Liver (tissue), 9 donors: ENCODE results near the gene NUS1. TPM values are rescaled to one million over a fixed set of nuclear protein-coding genes. Genes with fewer than 3 reads are reported as not detected.

Experiments
- DNase-seq: peaks from one replicate; pipeline ENCODE4 v3.0.0-alpha.2; 2017; ENCODE audit warnings: low spot score
- H3K27ac ChIP-seq, 2 donors: one replicate each; pipeline ENCODE4 v1.7.0; 2013; ENCODE audit warnings: inconsistent platforms in 2 of 2, low read length in 2 of 2, control low read depth in 1 of 2, low read depth in 1 of 2, mild to moderate bottlenecking in 1 of 2
- H3K27me3 ChIP-seq, 4 donors: one replicate each; pipeline versions ENCODE4 v1.6.1 to v1.7.0; 2013; ENCODE audit warnings: low read length in 3 of 4, inconsistent platforms in 1 of 4, mild to moderate bottlenecking in 1 of 4, moderate library complexity in 1 of 4; ENCODE audit not compliant: control insufficient read depth in 4 of 4, insufficient read depth in 4 of 4
- H3K36me3 ChIP-seq, 4 donors: one replicate each; pipeline versions ENCODE4 v1.6.1 to v1.7.0; 2013; ENCODE audit warnings: low read length in 3 of 4, mild to moderate bottlenecking in 3 of 4, low read depth in 1 of 4, moderate library complexity in 1 of 4; ENCODE audit not compliant: control insufficient read depth in 4 of 4, insufficient read depth in 3 of 4
- H3K4me1 ChIP-seq, 4 donors: one replicate each; pipeline versions ENCODE4 v1.6.1 to v1.7.0; 2013; ENCODE audit warnings: low read length in 3 of 4, mild to moderate bottlenecking in 3 of 4, moderate library complexity in 1 of 4; ENCODE audit not compliant: control insufficient read depth in 4 of 4, insufficient read depth in 4 of 4
- H3K4me3 ChIP-seq, 3 donors: one replicate each; pipeline versions ENCODE4 v1.6.1 to v1.7.0; 2013; ENCODE audit warnings: low read length in 3 of 3, control low read depth in 1 of 3, low read depth in 1 of 3, mild to moderate bottlenecking in 1 of 3
- H3K9ac ChIP-seq, 2 donors: one replicate each; pipeline ENCODE4 v1.7.0; 2013; ENCODE audit warnings: low read length in 2 of 2, mild to moderate bottlenecking in 2 of 2, moderate library complexity in 2 of 2, control low read depth in 1 of 2, low read depth in 1 of 2
- H3K9me3 ChIP-seq, 4 donors: one replicate each; pipeline versions ENCODE4 v1.6.1 to v1.7.0; 2013; ENCODE audit warnings: low read length in 3 of 4; ENCODE audit not compliant: control insufficient read depth in 4 of 4
- EGR1 ChIP-seq, 2 donors: IDR thresholded peaks; 2 replicates each; pipeline ENCODE4 v1.6.1; 2016 to 2018; ENCODE audit warnings: antibody characterized with exemption in 2 of 2, low read depth in 2 of 2
- FOXA1 ChIP-seq: IDR thresholded peaks from 2 replicates; pipeline ENCODE4 v1.6.1; 2016; ENCODE audit warnings: antibody characterized with exemption
- FOXA2 ChIP-seq: IDR thresholded peaks from 2 replicates; pipeline ENCODE4 v1.6.1; 2016; ENCODE audit warnings: antibody characterized with exemption
- GABPA ChIP-seq, 2 donors: IDR thresholded peaks in 1 of 2; conservative IDR thresholded peaks in 1 of 2; 2 replicates each; pipeline ENCODE4 v1.6.1; 2016; ENCODE audit warnings: antibody characterized with exemption in 2 of 2, mild to moderate bottlenecking in 1 of 2, moderate library complexity in 1 of 2
- HNF4G ChIP-seq: IDR thresholded peaks from 2 replicates; pipeline ENCODE4 v1.6.1; 2016; ENCODE audit warnings: antibody characterized with exemption
- NR2F2 ChIP-seq: IDR thresholded peaks from 2 replicates; pipeline ENCODE4 v1.6.1; 2016; ENCODE audit warnings: antibody characterized with exemption
- RAD21 ChIP-seq, 2 donors: IDR thresholded peaks; 2 replicates each; pipeline ENCODE4 v1.6.1; 2016; ENCODE audit warnings: antibody characterized with exemption in 2 of 2, mild to moderate bottlenecking in 2 of 2
- RXRA ChIP-seq, 2 donors: IDR thresholded peaks; 2 replicates each; pipeline ENCODE4 v1.6.1; 2017 to 2018; ENCODE audit warnings: antibody characterized with exemption in 2 of 2, mild to moderate bottlenecking in 1 of 2
- SP1 ChIP-seq: IDR thresholded peaks from 2 replicates; pipeline ENCODE4 v1.6.1; 2018; ENCODE audit warnings: antibody characterized with exemption, mild to moderate bottlenecking
- TAF1 ChIP-seq: conservative IDR thresholded peaks from 2 replicates; pipeline ENCODE4 v1.6.1; 2016; ENCODE audit warnings: antibody characterized with exemption, mild to moderate bottlenecking
- YY1 ChIP-seq: IDR thresholded peaks from 2 replicates; pipeline ENCODE4 v1.6.1; 2016; ENCODE audit warnings: antibody characterized with exemption, mild to moderate bottlenecking
- WGBS: extraction: QIAGEN DNeasy Blood & Tissue Kit; methylation state at CpG from one replicate; pipeline ENCODE4 v1.1.7; 2013; 5-methylcytosine and 5-hydroxymethylcytosine counted together
- polyA plus RNA-seq, 2 donors: library from polyadenylated mRNA; stranded (reverse) in 1 of 2; unstranded in 1 of 2; fragments of 200-250 nt in 1 of 2; fragments of >200 nt in 1 of 2; fragmentation: Nextera tagmentation in 1 of 2; extraction: Ambion mirVana in 1 of 2; gene quantifications; one replicate each; pipeline versions ENCODE4 v1.2.1 to v1.2.3, GENCODE V29; 2013 to 2015
- total RNA-seq, 2 donors: library from RNA; depleted of rRNA; stranded (reverse); fragments of >200 nt; gene quantifications; one replicate each; pipeline ENCODE4 v1.2.3, GENCODE V29; 2014
- TF ChIP-seq, protein P1 (sequence below): IDR thresholded peaks from 2 replicates; pipeline ENCODE4 v1.6.1; 2016; ENCODE audit warnings: antibody characterized with exemption
- TF ChIP-seq, protein P2 (sequence below): IDR thresholded peaks from 2 replicates; pipeline ENCODE4 v1.6.1; 2016; ENCODE audit warnings: antibody characterized with exemption
- TF ChIP-seq, protein P3 (sequence below): IDR thresholded peaks from 2 replicates; pipeline ENCODE4 v1.6.1; 2016; ENCODE audit warnings: antibody characterized with exemption, mild to moderate bottlenecking
- donor health status: healthy.
- donor health status: healthy.
- donor health status: healthy.
- donor health status: healthy.
- donor health status: healthy.

The NUS1 gene
- total and polyA plus RNA-seq, 4 donors = 10.0 to 26.4 (median 19.0) TPM

DNA sequence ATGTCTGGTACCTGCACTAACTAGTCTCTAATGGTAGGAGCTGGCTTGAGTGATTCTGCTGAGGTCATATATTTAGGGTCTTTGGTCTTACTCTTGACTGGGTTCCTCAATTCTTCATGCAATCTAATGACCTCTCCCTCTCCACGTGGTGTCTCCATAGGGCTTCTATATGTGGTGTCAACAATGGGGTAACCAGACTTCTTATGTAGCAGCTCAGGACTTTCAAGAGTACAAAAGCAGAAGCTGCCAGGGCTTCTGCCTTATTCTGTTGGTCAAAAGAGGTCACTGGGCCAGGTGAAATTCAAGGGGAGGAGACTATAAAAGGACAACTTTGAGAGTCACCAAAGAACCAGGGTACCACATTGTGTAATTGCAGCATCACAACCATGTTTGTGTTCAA lies 54.3 kb downstream of the NUS1 start (continued):
- TF ChIP-seq, protein P1, sequence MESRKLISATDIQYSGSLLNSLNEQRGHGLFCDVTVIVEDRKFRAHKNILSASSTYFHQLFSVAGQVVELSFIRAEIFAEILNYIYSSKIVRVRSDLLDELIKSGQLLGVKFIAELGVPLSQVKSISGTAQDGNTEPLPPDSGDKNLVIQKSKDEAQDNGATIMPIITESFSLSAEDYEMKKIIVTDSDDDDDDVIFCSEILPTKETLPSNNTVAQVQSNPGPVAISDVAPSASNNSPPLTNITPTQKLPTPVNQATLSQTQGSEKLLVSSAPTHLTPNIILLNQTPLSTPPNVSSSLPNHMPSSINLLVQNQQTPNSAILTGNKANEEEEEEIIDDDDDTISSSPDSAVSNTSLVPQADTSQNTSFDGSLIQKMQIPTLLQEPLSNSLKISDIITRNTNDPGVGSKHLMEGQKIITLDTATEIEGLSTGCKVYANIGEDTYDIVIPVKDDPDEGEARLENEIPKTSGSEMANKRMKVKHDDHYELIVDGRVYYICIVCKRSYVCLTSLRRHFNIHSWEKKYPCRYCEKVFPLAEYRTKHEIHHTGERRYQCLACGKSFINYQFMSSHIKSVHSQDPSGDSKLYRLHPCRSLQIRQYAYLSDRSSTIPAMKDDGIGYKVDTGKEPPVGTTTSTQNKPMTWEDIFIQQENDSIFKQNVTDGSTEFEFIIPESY = no peak
- no peak for TF ChIP-seq HNF4G
- TF ChIP-seq, protein P2, sequence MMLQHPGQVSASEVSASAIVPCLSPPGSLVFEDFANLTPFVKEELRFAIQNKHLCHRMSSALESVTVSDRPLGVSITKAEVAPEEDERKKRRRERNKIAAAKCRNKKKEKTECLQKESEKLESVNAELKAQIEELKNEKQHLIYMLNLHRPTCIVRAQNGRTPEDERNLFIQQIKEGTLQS = no peak
- TF ChIP-seq NR2F2 = no peak
- no peak for TF ChIP-seq RXRA (IDR thresholded peaks at IDR 0.05)
- no peak for TF ChIP-seq EGR1 (IDR thresholded peaks at IDR 0.05; ENCODE audit: low read depth in 2 of 2)
- TF ChIP-seq YY1 = no peak

DNA sequence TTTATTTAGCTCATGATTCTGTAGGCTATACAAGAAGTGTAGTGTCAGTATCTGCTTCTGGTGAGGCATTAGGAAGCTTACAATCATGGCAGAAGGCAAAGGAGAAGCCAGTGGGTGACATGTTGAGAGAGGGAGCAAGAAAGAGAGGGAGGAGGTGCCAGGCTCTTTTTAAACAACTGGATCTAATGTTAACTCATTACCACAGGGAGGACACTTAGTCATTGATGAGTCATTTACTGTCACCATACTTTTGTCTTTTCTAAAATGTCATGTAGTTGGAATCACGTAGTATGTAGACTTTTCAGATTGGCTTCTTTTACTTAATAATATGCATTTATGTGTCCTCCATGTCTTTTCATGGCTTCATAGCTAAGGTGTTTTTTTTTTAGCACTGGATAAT lies 58.1 kb downstream of the NUS1 start:
- Histone ChIP-seq H3K4me1 (no peaks in the 10 kb centered on the region), H3K4me3 (no peak overlapping the region), H3K9me3 (no peaks in the 10 kb centered on the region), H3K36me3 (no peaks in the 10 kb centered on the region), H3K27me3 (no peaks in the 10 kb centered on the region), H3K9ac (no peak overlapping the region), H3K27ac (no peak overlapping the region)
- no peak for DNase-seq
- no peak for TF ChIP-seq RXRA (IDR thresholded peaks at IDR 0.05)
- TF ChIP-seq EGR1 (IDR thresholded peaks at IDR 0.05; ENCODE audit: low read depth in 2 of 2) = no peak
- no peak for TF ChIP-seq GABPA (IDR thresholded peaks at IDR 0.05 in 1 of 2, conservative IDR thresholded peaks at IDR 0.05 in 1 of 2)
- TF ChIP-seq, protein P2 = no peak
- no peak for TF ChIP-seq NR2F2
- TF ChIP-seq FOXA1 = no peak
- TF ChIP-seq, protein P3, sequence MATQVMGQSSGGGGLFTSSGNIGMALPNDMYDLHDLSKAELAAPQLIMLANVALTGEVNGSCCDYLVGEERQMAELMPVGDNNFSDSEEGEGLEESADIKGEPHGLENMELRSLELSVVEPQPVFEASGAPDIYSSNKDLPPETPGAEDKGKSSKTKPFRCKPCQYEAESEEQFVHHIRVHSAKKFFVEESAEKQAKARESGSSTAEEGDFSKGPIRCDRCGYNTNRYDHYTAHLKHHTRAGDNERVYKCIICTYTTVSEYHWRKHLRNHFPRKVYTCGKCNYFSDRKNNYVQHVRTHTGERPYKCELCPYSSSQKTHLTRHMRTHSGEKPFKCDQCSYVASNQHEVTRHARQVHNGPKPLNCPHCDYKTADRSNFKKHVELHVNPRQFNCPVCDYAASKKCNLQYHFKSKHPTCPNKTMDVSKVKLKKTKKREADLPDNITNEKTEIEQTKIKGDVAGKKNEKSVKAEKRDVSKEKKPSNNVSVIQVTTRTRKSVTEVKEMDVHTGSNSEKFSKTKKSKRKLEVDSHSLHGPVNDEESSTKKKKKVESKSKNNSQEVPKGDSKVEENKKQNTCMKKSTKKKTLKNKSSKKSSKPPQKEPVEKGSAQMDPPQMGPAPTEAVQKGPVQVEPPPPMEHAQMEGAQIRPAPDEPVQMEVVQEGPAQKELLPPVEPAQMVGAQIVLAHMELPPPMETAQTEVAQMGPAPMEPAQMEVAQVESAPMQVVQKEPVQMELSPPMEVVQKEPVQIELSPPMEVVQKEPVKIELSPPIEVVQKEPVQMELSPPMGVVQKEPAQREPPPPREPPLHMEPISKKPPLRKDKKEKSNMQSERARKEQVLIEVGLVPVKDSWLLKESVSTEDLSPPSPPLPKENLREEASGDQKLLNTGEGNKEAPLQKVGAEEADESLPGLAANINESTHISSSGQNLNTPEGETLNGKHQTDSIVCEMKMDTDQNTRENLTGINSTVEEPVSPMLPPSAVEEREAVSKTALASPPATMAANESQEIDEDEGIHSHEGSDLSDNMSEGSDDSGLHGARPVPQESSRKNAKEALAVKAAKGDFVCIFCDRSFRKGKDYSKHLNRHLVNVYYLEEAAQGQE = no peak
- TF ChIP-seq SP1 = no peak
- no peak for TF ChIP-seq HNF4G
- TF ChIP-seq, protein P1 = no peak
- TF ChIP-seq YY1 = no peak
- WGBS = 88% methylated on average over 1 of the region's 1 CpG

DNA sequence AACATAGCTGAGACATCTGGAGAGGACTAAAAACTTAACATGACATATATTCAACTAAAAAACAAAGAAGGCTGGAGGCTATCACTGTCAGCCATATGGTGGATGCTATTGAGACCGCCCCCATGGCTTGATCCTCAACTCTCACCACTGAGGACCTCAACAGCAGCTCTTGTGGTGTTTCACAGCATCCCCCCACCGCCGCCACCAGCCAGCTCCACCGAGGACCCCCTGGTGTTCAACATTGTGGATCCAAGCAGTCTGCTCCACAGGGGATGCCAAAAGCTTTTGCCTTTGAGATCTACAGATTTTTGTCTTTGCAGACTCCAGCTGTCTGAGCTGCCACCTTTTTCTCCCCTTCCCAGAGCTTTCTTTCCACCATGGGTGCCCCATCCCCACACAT lies 64.6 kb downstream of the NUS1 start:
- TF ChIP-seq FOXA2 (no peak), RAD21 (IDR thresholded peaks at IDR 0.05) (no peak), TAF1 (no peak), RXRA (IDR thresholded peaks at IDR 0.05) (no peak), EGR1 (IDR thresholded peaks at IDR 0.05; ENCODE audit: low read depth in 2 of 2) (no peak), SP1 (no peak)
- TF ChIP-seq, protein P3 = no peak
- TF ChIP-seq, protein P2 = no peak
- no peaks in the 10 kb centered on the region for H3K4me1 ChIP-seq
- H3K9me3 ChIP-seq = peaks cover 0 to 2% (median under 1%) of the 10 kb centered on the region in 4 donors
- H3K9ac ChIP-seq = no peak overlapping the region
- no peak overlapping the region for H3K27ac ChIP-seq
- DNase-seq = no peak
- H3K36me3 ChIP-seq = no peaks in the 10 kb centered on the region
- H3K4me3 ChIP-seq = no peak overlapping the region
- no peaks in the 10 kb centered on the region for H3K27me3 ChIP-seq
- WGBS = 57% methylated on average over 4 of the region's 4 CpGs
